NCI-H748 (cell line): ENCODE results near the gene TMEM235.

Source experiments
- DNase-seq: peaks from one replicate; lab custom pipeline; 2025; ENCODE audit not compliant: unreplicated experiment; lab: John Stamatoyannopoulos, UW

TMEM235 gene

GRCh38 chr17:78253946-78254672 lies 22.7 kb downstream of the TMEM235 start:
- peak; percentile 86 for DNase-seq

- DNase-seq: no peak
Measured at GRCh38 chr17:78255029-78255656, 23.7 kb downstream of the TMEM235 start.

- DNase-seq: no peak
Measured at GRCh38 chr17:78255953-78256706, 24.7 kb downstream of the TMEM235 start.

- DNase-seq: no peak
Measured at GRCh38 chr17:78256707-78257591, 25.5 kb downstream of the TMEM235 start.

GRCh38 chr17:78257810-78258322 lies 26.4 kb downstream of the TMEM235 start:
- no peak for DNase-seq

- no peak for DNase-seq
Measured at GRCh38 chr17:78258323-78259191, 27.1 kb downstream of the TMEM235 start.

- DNase-seq: no peak
Measured at GRCh38 chr17:78259192-78259554, 27.7 kb downstream of the TMEM235 start.

- DNase-seq: no peak
Measured at GRCh38 chr17:78263063-78263735, 31.8 kb downstream of the TMEM235 start.

- no peak for DNase-seq
Measured at GRCh38 chr17:78263736-78264340, 32.4 kb downstream of the TMEM235 start.

- no peak for DNase-seq
Measured at GRCh38 chr17:78264590-78264989, 33.2 kb downstream of the TMEM235 start.

- DNase-seq: no peak
Measured at GRCh38 chr17:78265121-78265520, 33.7 kb downstream of the TMEM235 start.

GRCh38 chr17:78266231-78266631 lies 34.8 kb downstream of the TMEM235 start:
- no peak for DNase-seq

GRCh38 chr17:78266771-78267170 lies 35.3 kb downstream of the TMEM235 start:
- DNase-seq: no peak

- no peak for DNase-seq
Measured at GRCh38 chr17:78267253-78268073, 36.0 kb downstream of the TMEM235 start.

- no peak for DNase-seq
Measured at GRCh38 chr17:78268191-78268874, 36.9 kb downstream of the TMEM235 start.

GRCh38 chr17:78268951-78269905 lies 37.8 kb downstream of the TMEM235 start:
- no peak for DNase-seq
